UCSD-AML1 (cell line): ENCODE data around the gene NUF2.

Experiments used
- DNase-seq: peaks from one replicate; lab custom pipeline; 2025; ENCODE audit not compliant: unreplicated experiment; lab: John Stamatoyannopoulos, UW

Gene NUF2

GRCh38 chr1:163399001-163399400, 77.2 kb downstream of the NUF2 start:
- no peak for DNase-seq

- no peak for DNase-seq
Measured at GRCh38 chr1:163399976-163400601, 78.3 kb downstream of the NUF2 start.

- no peak for DNase-seq
Measured at GRCh38 chr1:163401211-163401610, 79.5 kb downstream of the NUF2 start.
